Neural progenitor cell (in vitro differentiated cells): ENCODE measurements around the gene CAMSAP3.

Source experiments
- EZH2 ChIP-seq: fragments of 200-600 bp; sonication (generic); IDR thresholded peaks from 2 replicates; pipeline ENCODE4 v1.6.1; 2017; ENCODE audit warnings: antibody characterized with exemption, mild to moderate bottlenecking, moderate library complexity
- EZH2phosphoT487 ChIP-seq: fragments of 200-600 bp; sonication (generic); IDR thresholded peaks from 2 replicates; pipeline ENCODE4 v1.6.1; 2017; ENCODE audit warnings: antibody characterized with exemption
- TF ChIP-seq, protein P1 (sequence below): fragments of 200-600 bp; sonication (generic); IDR thresholded peaks from 2 replicates; pipeline ENCODE4 v1.5.1; 2017; ENCODE audit warnings: antibody characterized with exemption, mild to moderate bottlenecking

DNA sequence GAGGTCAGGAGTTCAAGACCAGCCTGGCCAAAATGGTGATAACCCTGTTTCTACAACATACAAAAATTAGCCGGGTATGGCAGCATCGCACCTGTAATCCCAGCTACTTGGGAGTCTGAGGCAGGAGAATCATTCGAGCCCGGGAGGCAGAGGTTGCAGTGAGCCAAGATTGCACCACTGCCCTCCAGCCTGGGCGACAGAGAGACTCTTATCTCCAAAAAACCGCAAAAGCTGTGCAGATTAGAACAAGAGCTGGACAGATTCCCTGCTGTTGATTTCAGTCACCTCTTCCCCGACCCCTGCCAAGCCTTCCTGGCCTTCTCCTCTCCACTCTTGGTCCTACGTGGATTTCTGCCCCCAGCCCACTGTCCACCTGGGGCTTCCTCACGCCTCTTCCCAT, 8.3 kb downstream of the CAMSAP3 start:
- TF ChIP-seq, protein P1, sequence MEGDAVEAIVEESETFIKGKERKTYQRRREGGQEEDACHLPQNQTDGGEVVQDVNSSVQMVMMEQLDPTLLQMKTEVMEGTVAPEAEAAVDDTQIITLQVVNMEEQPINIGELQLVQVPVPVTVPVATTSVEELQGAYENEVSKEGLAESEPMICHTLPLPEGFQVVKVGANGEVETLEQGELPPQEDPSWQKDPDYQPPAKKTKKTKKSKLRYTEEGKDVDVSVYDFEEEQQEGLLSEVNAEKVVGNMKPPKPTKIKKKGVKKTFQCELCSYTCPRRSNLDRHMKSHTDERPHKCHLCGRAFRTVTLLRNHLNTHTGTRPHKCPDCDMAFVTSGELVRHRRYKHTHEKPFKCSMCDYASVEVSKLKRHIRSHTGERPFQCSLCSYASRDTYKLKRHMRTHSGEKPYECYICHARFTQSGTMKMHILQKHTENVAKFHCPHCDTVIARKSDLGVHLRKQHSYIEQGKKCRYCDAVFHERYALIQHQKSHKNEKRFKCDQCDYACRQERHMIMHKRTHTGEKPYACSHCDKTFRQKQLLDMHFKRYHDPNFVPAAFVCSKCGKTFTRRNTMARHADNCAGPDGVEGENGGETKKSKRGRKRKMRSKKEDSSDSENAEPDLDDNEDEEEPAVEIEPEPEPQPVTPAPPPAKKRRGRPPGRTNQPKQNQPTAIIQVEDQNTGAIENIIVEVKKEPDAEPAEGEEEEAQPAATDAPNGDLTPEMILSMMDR = no peak
- TF ChIP-seq EZH2 = no peak
- TF ChIP-seq EZH2phosphoT487 = no peak
